A549 (cell line): Measurements from ENCODE around the gene CPSF4. TPM values are rescaled to one million over a fixed set of nuclear protein-coding genes. Genes with fewer than 3 reads are reported as not detected.

Experiments used
- ATAC-seq, 2 experiments: fragments of 200-7000 bp in 1 of 2; fragments of >200 bp in 1 of 2; cut with Nextera tagmentation in 1 of 2; cut with Tn5 transposase in 1 of 2; 3 replicates each; pipeline versions ENCODE4 v1.8.0 to v1.9.1; 2018 to 2020; ENCODE audit warnings: mild to moderate bottlenecking in 1 of 2, moderate library complexity in 1 of 2
- CTCF ChIA-PET: fragments of 300-600 bp; sonication (Branson Sonifier 250); formaldehyde crosslinking; extraction: SDS; loops from one replicate; lab custom pipeline; 2021; ENCODE audit warnings: antibody characterized with exemption, inconsistent platforms; lab: Yijun Ruan, JAX
- POLR2A ChIA-PET: fragments of 350-600 bp; formaldehyde crosslinking; extraction: SDS; loops from one replicate; lab custom pipeline; 2021; ENCODE audit warnings: antibody characterized with exemption, inconsistent platforms; lab: Yijun Ruan, JAX
- DNase-seq, 2 experiments: peaks; one replicate each; pipeline versions ENCODE4 v3.0.0 to v3.0.0-alpha.2; 2011 to 2016; ENCODE audit warnings: low read depth in 1 of 2, low spot score in 1 of 2
- FAIRE-seq: peaks from 2 replicates; lab custom pipeline; 2011; peaks lifted over from hg19 to GRCh38; lab: Jason Lieb, UNC
- H3K27ac ChIP-seq, 2 experiments: fragments of >200 bp; sonication (Bioruptor Twin); formaldehyde crosslinking; 3 replicates each; pipeline ENCODE4 v1.5.1; 2016 to 2017
- H3K4me1 ChIP-seq: fragments of >200 bp; sonication (Bioruptor Twin); formaldehyde crosslinking; 3 replicates; pipeline ENCODE4 v1.6.1; 2016
- H3K4me2 ChIP-seq: fragments of >200 bp; sonication (Bioruptor Twin); formaldehyde crosslinking; 3 replicates; pipeline ENCODE4 v1.6.1; 2016
- H3K4me3 ChIP-seq: fragments of >200 bp; sonication (Bioruptor Twin); formaldehyde crosslinking; 3 replicates; pipeline ENCODE4 v1.5.1; 2016
- H3K9me3 ChIP-seq: fragments of >200 bp; sonication (Bioruptor Twin); formaldehyde crosslinking; 3 replicates; pipeline ENCODE4 v1.6.1; 2016
- CBX2 ChIP-seq: fragments of 200-600 bp; sonication (generic); IDR thresholded peaks from 2 replicates; pipeline ENCODE4 v1.6.1; 2016; ENCODE audit warnings: low read depth, mild to moderate bottlenecking, borderline replicate concordance
- CHD2 ChIP-seq: fragments of 150-350 bp; IDR thresholded peaks from 2 replicates; pipeline ENCODE4 v1.6.1; 2014; ENCODE audit warnings: low read length; ENCODE audit not compliant: partially characterized antibody
- CHD4 ChIP-seq: fragments of 200-600 bp; sonication (generic); IDR thresholded peaks from 2 replicates; pipeline ENCODE4 v1.6.1; 2016; ENCODE audit warnings: antibody characterized with exemption, mild to moderate bottlenecking, borderline replicate concordance
- E2F6 ChIP-seq: IDR thresholded peaks from 2 replicates; pipeline ENCODE4 v1.6.1; 2012; ENCODE audit warnings: low read depth, borderline replicate concordance
- EHF ChIP-seq: fragments of 250-450 bp; sonication (Bioruptor Pico); IDR thresholded peaks from 2 replicates; pipeline ENCODE4 v1.5.0; 2020; ENCODE audit warnings: mild to moderate bottlenecking
- EHMT2 ChIP-seq: fragments of 200-600 bp; sonication (generic); IDR thresholded peaks from 2 replicates; pipeline ENCODE4 v1.6.1; 2016; ENCODE audit warnings: antibody characterized with exemption, low read depth, mild to moderate bottlenecking, moderate library complexity
- EP300 ChIP-seq, 2 experiments: fragments of >200 bp; sonication (Bioruptor Twin); formaldehyde crosslinking; IDR thresholded peaks; 2 replicates in 1 of 2; 3 replicates in 1 of 2; pipeline ENCODE4 v1.6.1; 2016 to 2017
- ESRRA ChIP-seq: fragments of 150-350 bp; IDR thresholded peaks from 2 replicates; pipeline ENCODE4 v1.6.1; 2014; ENCODE audit warnings: mild to moderate bottlenecking, low read length, borderline replicate concordance
- FOXS1 ChIP-seq: fragments of 250-450 bp; sonication (Bioruptor Pico); IDR thresholded peaks from 2 replicates; pipeline ENCODE4 v1.5.0; 2020; ENCODE audit warnings: mild to moderate bottlenecking, moderate library complexity
- GATA3 ChIP-seq: IDR thresholded peaks from 2 replicates; pipeline ENCODE4 v1.6.1; 2012; ENCODE audit warnings: borderline replicate concordance
- HMGXB4 ChIP-seq: fragments of 250-450 bp; sonication (Bioruptor Pico); IDR thresholded peaks from 2 replicates; pipeline ENCODE4 v1.5.0; 2021; ENCODE audit warnings: mild to moderate bottlenecking, moderate library complexity, borderline replicate concordance
- HOXA7 ChIP-seq: fragments of 250-450 bp; sonication (Bioruptor Pico); IDR thresholded peaks from 2 replicates; pipeline ENCODE4 v1.5.0; 2020; ENCODE audit warnings: mild to moderate bottlenecking, moderate library complexity
- HOXB13 ChIP-seq: fragments of 250-450 bp; sonication (Bioruptor Pico); IDR thresholded peaks from 2 replicates; pipeline ENCODE4 v1.5.0; 2020; ENCODE audit warnings: low read depth, mild to moderate bottlenecking, moderate library complexity
- HOXB5 ChIP-seq: fragments of 250-450 bp; sonication (Bioruptor Pico); IDR thresholded peaks from 2 replicates; pipeline ENCODE4 v1.5.0; 2020; ENCODE audit warnings: mild to moderate bottlenecking, moderate library complexity
- JUN ChIP-seq, 2 experiments: fragments of >200 bp; sonication (Bioruptor Twin); formaldehyde crosslinking; IDR thresholded peaks; 2 replicates in 1 of 2; 3 replicates in 1 of 2; pipeline ENCODE4 v1.6.1; 2016 to 2017
- MAZ ChIP-seq: fragments of 150-350 bp; IDR thresholded peaks from 2 replicates; pipeline ENCODE4 v1.6.1; 2014; ENCODE audit warnings: antibody characterized with exemption, low read depth, low read length, borderline replicate concordance
- MYC ChIP-seq: IDR thresholded peaks from 2 replicates; pipeline ENCODE4 v1.6.1; 2012; ENCODE audit warnings: mild to moderate bottlenecking, inconsistent platforms, low read length, improper control_type of control experiment, borderline replicate concordance
- NFE2L2 ChIP-seq: fragments of 150-350 bp; conservative IDR thresholded peaks from 2 replicates; pipeline ENCODE4 v1.6.1; 2014; ENCODE audit warnings: low read length
- PBX3 ChIP-seq: IDR thresholded peaks from 2 replicates; pipeline ENCODE4 v1.6.1; 2012
- PHF8 ChIP-seq: fragments of 200-600 bp; sonication (generic); IDR thresholded peaks from 2 replicates; pipeline ENCODE4 v1.6.1; 2016; ENCODE audit warnings: low read depth, mild to moderate bottlenecking, antibody characterized with exemption, moderate library complexity, borderline replicate concordance
- RAD21 ChIP-seq, 2 experiments: fragments of >200 bp in 1 of 2; sonication (Bioruptor Twin) in 1 of 2; formaldehyde crosslinking in 1 of 2; IDR thresholded peaks in 1 of 2; conservative IDR thresholded peaks in 1 of 2; 2 replicates in 1 of 2; 3 replicates in 1 of 2; pipeline ENCODE4 v1.6.1; 2012 to 2018; ENCODE audit warnings: inconsistent platforms in 1 of 2
- RARB ChIP-seq: fragments of 250-450 bp; sonication (Bioruptor Pico); IDR thresholded peaks from 2 replicates; pipeline ENCODE4 v1.8.0; 2021; ENCODE audit warnings: mild to moderate bottlenecking, moderate library complexity
- RCOR1 ChIP-seq: fragments of 150-350 bp; IDR thresholded peaks from 2 replicates; pipeline ENCODE4 v1.6.1; 2014; ENCODE audit warnings: antibody characterized with exemption, low read length, low read depth
- SMC3 ChIP-seq: fragments of >200 bp; sonication (Bioruptor Twin); formaldehyde crosslinking; IDR thresholded peaks from 3 replicates; pipeline ENCODE4 v1.6.1; 2018; ENCODE audit warnings: inconsistent platforms
- ZSCAN20 ChIP-seq: fragments of 250-450 bp; sonication (Bioruptor Pico); IDR thresholded peaks from 2 replicates; pipeline ENCODE4 v1.8.0; 2022; ENCODE audit warnings: mild to moderate bottlenecking, moderate library complexity
- WGBS: methylation state at CpG from one replicate; pipeline ENCODE4 v1.1.6; 2017; ENCODE audit errors: missing lambda C conversion rate; 5-methylcytosine and 5-hydroxymethylcytosine counted together
- polyA plus RNA-seq, 4 experiments: library from polyadenylated mRNA; depleted of rRNA in 3 of 4; stranded (reverse); fragments of >200 nt; fragmentation: RNase III in 1 of 4; extraction: RNeasy Plus Mini Kit Qiagen cat#74134 plus additional on column Dnase treatment in 1 of 4; gene quantifications; 2 replicates in 3 of 4; 3 replicates in 1 of 4; pipeline ENCODE4 v1.2.3, GENCODE V29; 2011 to 2017
- TF ChIP-seq, protein P1 (sequence below): fragments of >200 bp; sonication (Bioruptor Twin); formaldehyde crosslinking; IDR thresholded peaks from 2 replicates; pipeline ENCODE4 v1.6.1; 2016

The CPSF4 gene
- polyA plus RNA-seq, 2 of the 4 experiments (the other 2 are of a cell fraction) = 28.7 to 35.6 TPM

- TF ChIP-seq FOXS1 (no peak), HOXB5 (CRISPR knock-in tag) (no peak), RCOR1 (no peak), SMC3 (no peak), JUN (IDR thresholded peaks at IDR 0.05) (no peak), CHD4 (no peak), ESRRA (no peak), RAD21 (conservative IDR thresholded peaks at IDR 0.05 in 1 of 2, IDR thresholded peaks at IDR 0.05 in 1 of 2) (no peak), HOXA7 (CRISPR knock-in tag) (no peak), PHF8 (no peak), EP300 (IDR thresholded peaks at IDR 0.05) (no peak), MAZ (no peak), E2F6 (no peak), CHD2 (no peak), HMGXB4 (CRISPR knock-in tag) (no peak), EHF (CRISPR knock-in tag) (no peak)
- TF ChIP-seq, protein P1, sequence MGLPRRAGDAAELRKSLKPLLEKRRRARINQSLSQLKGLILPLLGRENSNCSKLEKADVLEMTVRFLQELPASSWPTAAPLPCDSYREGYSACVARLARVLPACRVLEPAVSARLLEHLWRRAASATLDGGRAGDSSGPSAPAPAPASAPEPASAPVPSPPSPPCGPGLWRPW = no peak
- WGBS = 85% methylated on average over 4 of the region's 4 CpGs
- peak in 1 of 2 experiments; percentile 32; a peak in 1 of 6 replicates for ATAC-seq
- no peak for FAIRE-seq
- CTCF ChIA-PET = no interaction called here
- H3K4me3 ChIP-seq = no peak overlapping the region
- H3K27ac ChIP-seq = no peak overlapping the region
- POLR2A ChIA-PET = interaction anchor here (1.3 kb wide), 1 partner anchor 11 kb away, joined by 4 read pairs; the partner anchor contains the start of gene ZNF394
- peaks cover 77% of the 10 kb centered on the region for H3K9me3 ChIP-seq
- DNase-seq = no peak
- H3K4me2 ChIP-seq = no peak overlapping the region
- no peaks in the 10 kb centered on the region for H3K4me1 ChIP-seq
Observed at GRCh38 chr7:99489235-99489634, 50.5 kb downstream of the CPSF4 start.

DNA sequence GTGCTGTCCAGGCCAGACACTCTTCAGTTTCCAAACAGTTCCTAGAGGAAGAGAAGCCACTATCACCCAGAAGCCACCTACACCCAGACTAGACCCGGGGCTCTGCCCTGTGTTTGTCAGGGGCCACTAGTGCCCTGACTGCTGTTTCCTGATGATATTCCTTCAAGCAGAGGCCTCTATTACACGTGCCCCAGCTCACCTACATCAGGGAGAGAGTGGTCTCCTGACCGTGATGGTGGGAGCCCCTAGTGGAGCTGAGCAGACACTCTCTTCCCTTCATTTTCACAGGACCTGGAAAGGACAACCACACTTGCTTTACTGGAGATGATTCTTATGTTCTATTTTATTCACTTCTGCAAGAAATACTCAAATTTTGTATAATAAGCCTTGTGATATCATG is 52.1 kb downstream of the CPSF4 start:
- no peak for TF ChIP-seq RCOR1
- no peak for TF ChIP-seq CHD2
- no peak for TF ChIP-seq GATA3
- no peak for TF ChIP-seq NFE2L2
- TF ChIP-seq, all 56 proteins: peak for 0
- DNase-seq (no peak), FAIRE-seq (no peak), ATAC-seq (peak; percentile 23 to 39; a peak in 2 of 6 replicates)
- Histone ChIP-seq H3K4me2 (no peak overlapping the region), H3K27ac (no peak overlapping the region), H3K4me1 (no peaks in the 10 kb centered on the region), H3K9me3 (peaks cover 90% of the 10 kb centered on the region), H3K4me3 (no peak overlapping the region)
- ChIA-PET CTCF (interaction anchor here (1.2 to 1.4 kb wide), 2 partner anchors 9 to 125 kb away, joined by 3 to 5 read pairs; partner anchors contain the start of gene ZNF394), POLR2A (interaction anchor here (1.1 kb wide), 1 partner anchor 9 kb away, joined by 3 read pairs; no protein-coding TSS in a partner anchor)
- 79% methylated on average over 3 of the region's 3 CpGs for WGBS

GRCh38 chr7:99493823-99494222 is 55.1 kb downstream of the CPSF4 start:
- no peak for ATAC-seq
- ChIA-PET CTCF (no interaction called here), POLR2A (no interaction called here)
- 96% methylated on average over 6 of the region's 6 CpGs for WGBS
- no peak for FAIRE-seq
- no peak overlapping the region for H3K27ac ChIP-seq
- H3K4me1 ChIP-seq = peaks cover 11% of the 10 kb centered on the region; the same call in 2 of the 3 replicates
- no peak overlapping the region for H3K4me3 ChIP-seq
- H3K9me3 ChIP-seq = peaks cover 78% of the 10 kb centered on the region
- H3K4me2 ChIP-seq = no peak overlapping the region
- peak in 1 of 2 experiments; percentile 35 for DNase-seq
- no peak for TF ChIP-seq HOXA7 (CRISPR knock-in tag)
- no peak for TF ChIP-seq CBX2
- no peak for TF ChIP-seq EHMT2
- no peak for TF ChIP-seq MYC
- no peak for TF ChIP-seq PBX3
- TF ChIP-seq HOXB13 (CRISPR knock-in tag) = no peak
- no peak for TF ChIP-seq CHD4
- no peak for TF ChIP-seq ZSCAN20 (CRISPR knock-in tag)
- TF ChIP-seq HMGXB4 (CRISPR knock-in tag) = no peak
- no peak for TF ChIP-seq RARB
- no peak for TF ChIP-seq GATA3
- TF ChIP-seq MAZ = no peak
- no peak for TF ChIP-seq RCOR1
- TF ChIP-seq JUN (IDR thresholded peaks at IDR 0.05) = no peak
